ENCODE results near the gene RMND5B.
A peak's percentile ranks its signal among the peaks of the same experiment; 100 is the strongest.
"Not testable (repeated sequence)": the region's sequence is repeated elsewhere in the genome, so short reads cannot be mapped to it uniquely, and the experiment has no call there.

Gene RMND5B, protein sequence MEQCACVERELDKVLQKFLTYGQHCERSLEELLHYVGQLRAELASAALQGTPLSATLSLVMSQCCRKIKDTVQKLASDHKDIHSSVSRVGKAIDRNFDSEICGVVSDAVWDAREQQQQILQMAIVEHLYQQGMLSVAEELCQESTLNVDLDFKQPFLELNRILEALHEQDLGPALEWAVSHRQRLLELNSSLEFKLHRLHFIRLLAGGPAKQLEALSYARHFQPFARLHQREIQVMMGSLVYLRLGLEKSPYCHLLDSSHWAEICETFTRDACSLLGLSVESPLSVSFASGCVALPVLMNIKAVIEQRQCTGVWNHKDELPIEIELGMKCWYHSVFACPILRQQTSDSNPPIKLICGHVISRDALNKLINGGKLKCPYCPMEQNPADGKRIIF

GRCh38 chr5:178130576-178131445 lies at the start of gene RMND5B:
Gene RMND5B, plus strand, starts transcription at chr5:178131014. Its CDS starts 7,106 bp downstream, at chr5:178138120.
- peak; percentile 84 for DNase-seq

DNA sequence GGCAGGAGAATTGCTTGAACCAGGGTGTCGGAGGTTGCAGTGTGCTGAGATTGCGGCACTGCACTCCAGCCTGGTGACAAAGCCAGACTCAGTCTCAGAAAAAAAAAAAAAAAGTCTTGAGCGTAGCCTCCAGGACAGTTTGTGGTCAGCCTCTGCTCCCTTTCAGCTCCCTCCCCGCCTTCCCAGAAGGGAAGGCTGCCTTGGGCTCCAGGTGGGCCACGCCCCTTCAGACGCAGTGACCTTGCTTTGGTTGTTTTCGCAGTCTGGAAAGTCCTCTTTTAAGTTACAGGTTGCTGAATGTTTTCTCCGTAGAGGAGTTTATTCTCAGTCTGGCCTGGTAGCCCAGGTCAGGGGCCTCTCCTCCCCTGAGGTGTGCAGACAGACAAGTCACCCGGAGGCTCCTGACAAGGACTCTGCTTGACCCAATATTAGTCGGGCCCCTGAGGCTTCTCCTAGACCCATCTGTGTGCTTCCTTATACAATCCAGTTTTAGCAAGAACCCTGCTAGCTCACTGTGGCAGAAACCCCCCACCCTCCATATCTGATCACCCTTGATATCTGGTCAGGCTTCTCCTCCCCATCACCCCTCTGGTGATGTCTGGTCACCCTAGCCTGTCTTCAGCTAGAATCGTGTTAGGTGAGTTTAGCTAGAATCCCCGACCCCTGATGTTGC lies 49.1 kb upstream of the RMND5B start:
- no peak for DNase-seq

DNA sequence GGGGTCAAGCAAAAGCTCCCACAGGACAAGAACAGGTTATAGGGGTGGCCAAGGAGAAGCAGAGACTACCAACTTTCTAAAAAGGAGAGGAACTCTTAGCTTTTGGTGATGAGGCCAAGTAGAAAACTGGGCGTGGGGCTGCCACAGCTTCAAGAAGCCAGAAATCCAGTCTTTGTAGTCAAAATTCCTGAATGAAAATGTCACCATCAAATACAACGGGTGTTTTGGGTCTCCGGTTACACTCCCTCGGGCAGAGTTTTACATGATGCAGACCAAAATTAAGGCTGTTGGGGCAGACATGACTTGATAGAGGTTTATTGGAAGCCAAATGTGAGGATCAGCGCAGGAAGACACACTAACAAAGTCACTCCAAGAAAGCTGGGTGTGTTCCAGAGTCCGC lies 46.9 kb upstream of the RMND5B start:
- no peak for DNase-seq

- DNase-seq: no peak
Observed at GRCh38 chr5:178085316-178085715, 45.5 kb upstream of the RMND5B start.

- DNase-seq: no peak
Observed at GRCh38 chr5:178086266-178086665, 44.5 kb upstream of the RMND5B start.

GRCh38 chr5:178087199-178087598 lies 43.6 kb upstream of the RMND5B start:
- not testable (repeated sequence) for DNase-seq

GRCh38 chr5:178090856-178091255 lies 40.0 kb upstream of the RMND5B start:
- DNase-seq: no peak

DNA sequence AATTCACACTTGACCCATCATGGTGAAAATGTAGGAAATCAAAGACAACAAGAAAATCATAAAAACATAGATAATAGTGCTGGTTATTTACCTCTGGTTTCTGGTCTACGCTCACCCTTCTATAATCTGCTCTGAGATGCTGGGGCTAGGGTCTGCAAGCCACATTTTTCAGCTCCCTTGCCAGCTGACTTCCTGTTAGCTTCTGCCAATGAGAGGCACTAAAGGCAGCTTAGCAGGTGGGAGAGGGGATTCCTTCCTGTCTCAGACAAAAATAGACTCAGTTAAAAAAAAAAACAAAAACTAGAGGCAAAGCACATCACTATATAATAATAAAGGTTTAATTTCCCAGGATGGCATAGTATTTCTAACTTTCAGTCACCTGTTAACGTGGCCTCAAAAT lies 37.7 kb upstream of the RMND5B start:
- no peak for DNase-seq

- no peak for DNase-seq
Observed at GRCh38 chr5:178094345-178094744, 36.5 kb upstream of the RMND5B start.

DNA sequence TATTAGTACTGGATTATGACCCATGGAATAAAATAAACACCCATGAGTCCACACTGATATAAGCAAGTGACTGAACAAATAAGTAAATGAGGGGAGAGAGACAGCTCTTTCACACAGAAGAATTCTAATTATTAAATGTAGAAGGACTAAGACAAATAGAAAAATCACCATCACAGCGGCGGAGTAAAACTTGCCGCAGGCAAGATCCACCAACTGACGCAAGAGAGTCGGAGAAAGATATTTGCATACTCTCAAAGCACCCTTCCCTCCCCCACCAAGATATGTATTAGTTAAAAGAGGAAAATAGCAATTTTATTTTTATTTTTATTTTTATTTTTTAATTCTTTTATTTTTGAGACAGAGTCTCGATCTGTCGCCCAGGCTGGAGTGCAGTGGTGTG lies 32.1 kb upstream of the RMND5B start:
- no peak for DNase-seq

DNA sequence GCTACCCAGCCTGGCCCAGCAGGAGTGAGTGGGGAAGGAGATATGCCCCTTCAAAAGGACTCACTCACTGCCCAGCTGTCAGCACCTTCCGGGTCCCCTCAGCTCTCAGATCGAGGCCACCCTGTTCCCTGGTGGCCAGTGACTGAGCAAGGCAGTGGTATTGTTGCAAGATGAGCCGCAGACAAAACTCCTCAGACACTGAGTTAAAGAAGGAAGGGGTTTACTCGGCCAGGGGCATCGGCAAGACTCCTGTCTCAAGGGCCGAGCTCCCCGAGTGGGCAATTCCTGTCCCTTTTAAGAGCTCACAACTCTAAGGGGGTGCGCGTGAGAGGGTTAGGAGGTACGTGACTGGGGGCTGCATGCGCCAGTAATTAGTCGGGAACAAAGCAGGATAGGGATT lies 27.2 kb upstream of the RMND5B start:
- DNase-seq: no peak

DNA sequence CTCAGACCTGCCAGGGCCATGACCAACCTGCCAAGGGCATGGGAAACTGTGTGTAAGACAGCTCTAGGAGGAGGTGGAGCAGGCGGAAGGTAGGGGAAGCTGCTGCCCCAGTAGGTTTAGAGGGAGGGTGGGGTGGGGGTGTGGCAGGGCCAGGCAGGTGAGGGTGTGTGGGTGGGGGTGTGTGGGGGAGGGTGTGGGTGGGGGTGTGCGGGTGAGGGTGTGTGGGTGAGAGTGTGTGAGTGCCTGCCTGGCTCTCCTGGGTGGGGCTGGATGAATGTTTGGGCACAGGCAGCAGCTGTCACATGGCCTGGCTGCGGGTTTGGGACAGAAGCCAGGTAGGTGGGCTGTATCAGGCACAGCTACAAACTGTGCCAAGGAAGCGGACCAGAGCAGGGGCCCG lies 26.3 kb upstream of the RMND5B start:
- no peak for DNase-seq

DNA sequence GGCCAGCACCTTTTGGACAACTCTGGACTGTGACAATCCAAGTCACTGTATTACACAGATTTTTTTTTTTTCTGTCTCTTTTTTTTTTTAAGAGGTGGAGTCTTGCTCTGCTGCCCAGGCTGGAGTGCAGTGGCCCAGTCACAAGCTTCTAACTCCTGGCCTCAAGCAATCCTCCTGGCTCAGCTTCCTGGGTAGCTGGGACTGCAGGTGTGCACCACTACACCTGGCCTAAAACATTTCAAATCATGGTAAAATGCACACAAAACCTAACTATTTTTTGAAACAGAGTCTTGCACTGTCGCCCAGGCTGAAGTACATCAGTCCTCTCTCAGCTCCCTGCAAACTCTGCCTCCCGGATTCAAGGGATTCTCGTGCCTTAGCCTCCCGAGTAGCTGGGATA lies 24.7 kb upstream of the RMND5B start:
- DNase-seq: no peak

- no peak for DNase-seq
Observed at GRCh38 chr5:178106556-178107239, 24.1 kb upstream of the RMND5B start.

DNA sequence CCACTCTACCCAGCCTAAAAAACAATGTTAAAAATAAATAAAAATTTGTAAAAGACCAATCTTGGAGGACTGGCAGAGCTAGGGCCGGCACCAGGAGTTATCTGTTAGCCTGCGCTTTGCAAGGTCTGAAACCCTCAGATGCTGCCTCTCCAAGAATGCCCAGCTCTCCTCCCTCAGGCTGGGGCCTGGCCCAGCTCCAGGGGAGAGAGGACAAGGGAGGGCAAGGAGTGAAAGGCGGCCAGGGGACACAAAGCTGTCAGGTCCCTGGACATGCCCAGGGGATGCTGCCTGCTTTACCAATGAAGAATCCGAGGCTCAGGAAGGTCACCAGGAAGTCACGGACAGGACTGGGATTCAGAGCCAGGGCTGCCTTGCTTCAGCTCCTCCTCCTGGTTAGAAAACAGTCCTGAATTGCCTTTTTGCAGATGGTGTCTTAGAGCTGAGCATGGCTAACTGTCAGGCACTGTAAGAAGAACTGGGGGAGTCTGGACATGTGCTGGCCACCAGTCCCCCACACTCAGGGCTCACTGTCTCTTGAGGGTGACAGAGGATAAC lies 23.0 kb upstream of the RMND5B start:
- DNase-seq: no peak

GRCh38 chr5:178108446-178108845 lies 22.4 kb upstream of the RMND5B start:
- no peak for DNase-seq

DNA sequence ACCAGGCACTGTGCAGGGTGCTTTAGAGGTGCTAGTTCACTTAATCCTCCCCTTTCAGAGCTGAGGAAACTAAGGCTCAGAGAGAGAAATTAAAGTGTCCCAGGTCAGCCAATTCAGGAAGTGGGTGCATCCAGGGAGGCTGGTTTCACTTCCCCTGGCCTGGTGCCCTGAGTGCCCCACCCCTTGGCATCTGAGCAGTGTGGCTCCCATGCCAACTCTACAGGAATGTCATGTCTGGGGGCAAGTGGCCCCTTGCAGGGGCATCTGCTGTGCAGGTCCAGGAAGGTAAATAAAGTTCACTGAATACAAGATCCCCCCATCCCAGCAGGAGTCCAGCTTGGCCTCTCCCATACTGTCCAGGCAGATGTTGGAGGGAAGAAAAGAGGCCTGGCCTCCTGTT lies 21.8 kb upstream of the RMND5B start:
- no peak for DNase-seq

DNA sequence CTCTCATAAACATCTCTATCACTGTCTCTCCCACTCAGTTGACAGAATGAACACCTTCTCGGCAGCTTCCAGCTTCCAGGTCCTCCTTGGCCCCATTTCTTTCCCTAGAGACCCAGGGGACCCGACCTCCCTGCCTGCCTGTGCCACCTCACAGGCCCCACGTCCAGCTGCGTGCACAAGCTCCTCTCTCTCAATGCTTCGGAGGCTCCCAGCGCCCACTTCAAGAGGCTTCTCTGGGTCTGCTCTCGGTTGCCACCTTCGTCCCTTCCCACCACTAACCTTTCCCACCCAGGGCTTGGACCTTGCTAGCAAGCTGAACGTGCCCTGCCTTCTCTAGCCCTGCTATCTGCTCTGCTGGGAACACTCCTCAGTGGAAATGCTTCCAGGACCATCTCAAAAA lies 20.3 kb upstream of the RMND5B start:
- no peak for DNase-seq

GRCh38 chr5:178111925-178112324 lies 18.9 kb upstream of the RMND5B start:
- DNase-seq: no peak

DNA sequence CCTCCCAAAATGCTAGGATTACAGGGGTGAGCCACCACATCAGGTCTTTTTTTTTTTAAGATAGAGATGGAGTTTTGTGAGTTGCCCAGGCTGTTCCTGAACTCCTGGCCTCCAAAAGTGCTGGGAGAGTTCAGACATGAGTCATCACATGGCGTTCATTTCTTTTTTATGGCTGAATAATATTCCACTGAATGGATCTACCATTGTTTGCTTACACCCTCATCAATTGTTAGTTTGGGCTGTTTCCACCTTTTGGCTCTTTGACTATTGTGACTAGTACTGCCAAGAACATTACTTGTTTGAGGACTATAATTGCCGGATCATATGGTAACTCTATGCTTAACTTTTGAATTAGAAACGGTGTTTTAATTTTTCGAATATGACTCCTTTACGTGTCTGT lies 18.3 kb upstream of the RMND5B start:
- no peak for DNase-seq

DNA sequence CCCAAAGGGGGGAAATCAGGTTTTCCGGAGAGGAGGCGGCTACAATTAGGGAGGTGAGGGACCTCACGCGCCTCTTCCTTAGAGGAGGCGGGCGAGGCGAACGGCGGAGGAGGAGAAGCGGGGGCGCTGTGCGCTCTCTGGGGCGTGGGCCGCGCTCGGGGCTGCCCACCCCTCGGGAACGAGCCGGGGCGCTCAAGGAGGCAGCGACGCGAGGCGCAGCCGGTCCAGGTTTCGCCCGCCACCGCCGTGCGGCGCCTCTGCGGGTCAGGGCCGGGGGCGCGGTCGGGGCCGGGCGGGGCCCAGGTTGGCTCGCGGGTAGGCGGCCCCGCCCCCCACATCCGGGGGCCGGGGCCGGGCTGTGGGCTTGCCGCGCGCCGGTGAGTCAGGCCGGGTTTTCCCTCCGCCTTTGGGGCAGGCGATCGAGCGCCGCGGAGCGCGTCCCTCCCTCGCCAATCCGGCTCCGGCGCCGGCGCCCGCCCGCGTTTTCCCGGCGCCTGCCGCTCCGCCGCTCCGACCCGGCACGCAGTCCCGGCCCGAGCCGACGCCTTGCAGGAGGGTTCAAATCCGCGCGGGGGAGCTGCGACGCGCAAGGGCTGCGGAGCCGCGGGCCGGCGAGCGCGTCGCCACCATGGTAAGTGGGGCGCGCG lies 17.6 kb upstream of the RMND5B start, which contains the start of gene N4BP3:
N4BP3 (plus strand) TSS at position 392 of the 647 bp plus-strand sequence. CDS start 6,052 bp downstream, outside the sequence.
- DNase-seq: peak; percentile 62

GRCh38 chr5:178113841-178114324 lies 16.9 kb upstream of the RMND5B start:
- DNase-seq: no peak
